Measurements from ENCODE around the gene TFCP2.
A peak's percentile ranks its signal among the peaks of the same experiment; 100 is the strongest.

Gene TFCP2

GRCh38 chr12:51160814-51161459 is 12.0 kb downstream of the TFCP2 start:
- no peak overlapping the region for H3K4me3 ChIP-seq (ENCODE audit: control insufficient read depth, low read depth, low read length)
- DNase-seq (ENCODE audit: low read depth): peak; percentile 84
- TF ChIP-seq CTCF (conservative IDR thresholded peaks at IDR 0.05; ENCODE audit: control insufficient read depth, insufficient read depth, low read depth, low read length): no peak

GRCh38 chr12:51156245-51156765 is 16.6 kb downstream of the TFCP2 start:
- TF ChIP-seq CTCF (conservative IDR thresholded peaks at IDR 0.05; ENCODE audit: control insufficient read depth, insufficient read depth, low read depth, low read length): no peak
- no peak overlapping the region for H3K4me3 ChIP-seq (ENCODE audit: control insufficient read depth, low read depth, low read length)
- DNase-seq (ENCODE audit: low read depth): no peak

GRCh38 chr12:51152953-51153352 is 20.0 kb downstream of the TFCP2 start:
- TF ChIP-seq CTCF (conservative IDR thresholded peaks at IDR 0.05; ENCODE audit: control insufficient read depth, insufficient read depth, low read depth, low read length): no peak
- DNase-seq (ENCODE audit: low read depth): no peak
- H3K4me3 ChIP-seq (ENCODE audit: control insufficient read depth, low read depth, low read length): no peak overlapping the region

GRCh38 chr12:51150777-51151176 is 22.2 kb downstream of the TFCP2 start:
- H3K4me3 ChIP-seq (ENCODE audit: control insufficient read depth, low read depth, low read length): no peak overlapping the region
- no peak for DNase-seq (ENCODE audit: low read depth)
- no peak for TF ChIP-seq CTCF (conservative IDR thresholded peaks at IDR 0.05; ENCODE audit: control insufficient read depth, insufficient read depth, low read depth, low read length)

- no peak overlapping the region for H3K4me3 ChIP-seq (ENCODE audit: control insufficient read depth, low read depth, low read length)
- no peak for TF ChIP-seq CTCF (conservative IDR thresholded peaks at IDR 0.05; ENCODE audit: control insufficient read depth, insufficient read depth, low read depth, low read length)
- no peak for DNase-seq (ENCODE audit: low read depth)
Measured at GRCh38 chr12:51147309-51147708, 25.6 kb downstream of the TFCP2 start.

- no peak for TF ChIP-seq CTCF (conservative IDR thresholded peaks at IDR 0.05; ENCODE audit: control insufficient read depth, insufficient read depth, low read depth, low read length)
- DNase-seq (ENCODE audit: low read depth): no peak
- H3K4me3 ChIP-seq (ENCODE audit: control insufficient read depth, low read depth, low read length): no peak overlapping the region
Measured at GRCh38 chr12:51139292-51139844, 33.6 kb downstream of the TFCP2 start.
